GM12873 (cell line): ENCODE measurements around the gene GSTT2B.
"Not testable (repeated sequence)": the region's sequence is repeated elsewhere in the genome, so short reads cannot be mapped to it uniquely, and the experiment has no call there.

Source experiments
- CTCF ChIP-seq: IDR thresholded peaks from 2 replicates; pipeline ENCODE4 v1.5.1; 2012; ENCODE audit warnings: low read depth, mild to moderate bottlenecking, moderate library complexity, low read length, control low read depth; ENCODE audit not compliant: insufficient read depth; ENCODE audit errors: missing control alignments

The GSTT2B gene

DNA sequence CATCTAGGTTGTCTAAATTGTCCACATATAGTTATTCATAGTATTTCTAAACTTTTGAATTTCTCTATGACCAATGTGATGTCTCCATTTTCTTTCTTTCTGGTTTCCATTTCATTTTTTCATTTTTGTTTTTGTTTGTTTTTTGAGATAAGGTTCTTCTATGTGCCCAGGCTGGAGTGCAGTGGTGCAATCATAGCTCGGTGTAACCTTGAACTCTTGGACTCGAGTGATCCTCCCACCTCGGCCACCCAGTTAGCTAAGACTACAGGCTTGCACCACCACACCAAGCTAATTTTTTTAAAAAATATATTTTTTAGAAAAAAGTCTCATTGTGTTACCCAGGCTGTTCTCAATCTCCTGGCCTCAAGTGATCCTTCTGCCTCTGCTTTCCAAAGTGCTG, 36.1 kb upstream of the GSTT2B start:
- no peak for TF ChIP-seq CTCF

DNA sequence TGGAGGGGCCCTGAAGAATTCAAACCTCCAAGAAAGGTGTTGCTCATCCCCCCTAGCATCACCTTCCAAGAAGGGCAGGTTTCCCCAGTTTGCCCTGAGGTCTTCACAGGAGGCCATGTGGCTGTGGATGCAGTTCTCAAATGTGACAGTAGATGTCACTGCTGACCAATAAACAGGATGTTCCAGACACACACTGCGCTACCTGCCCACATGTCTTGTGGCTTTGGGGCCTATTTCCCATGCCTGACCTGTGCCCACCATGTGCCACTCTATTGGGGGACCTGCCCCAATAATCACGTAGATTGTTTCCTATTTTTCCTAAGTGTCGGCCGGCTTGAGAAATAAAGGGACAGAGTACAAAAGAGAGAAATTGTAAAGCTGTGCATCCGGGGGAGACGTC, 23.4 kb upstream of the GSTT2B start:
- TF ChIP-seq CTCF = peak; percentile 70

- not testable (repeated sequence) for TF ChIP-seq CTCF
Measured at GRCh38 chr22:23979557-23980240, 18.7 kb upstream of the GSTT2B start, which contains the start of gene GSTT2. TSS of gene GSTT2 (plus strand) at chr22:23980134.

GRCh38 chr22:23974345-23974744, 13.3 kb upstream of the GSTT2B start, which contains the start of gene DDT:
TSS of gene DDT (minus strand) at chr22:23974441. CDS start at chr22:23974414, 27 bp downstream.
- TF ChIP-seq CTCF = not testable (repeated sequence)

DNA sequence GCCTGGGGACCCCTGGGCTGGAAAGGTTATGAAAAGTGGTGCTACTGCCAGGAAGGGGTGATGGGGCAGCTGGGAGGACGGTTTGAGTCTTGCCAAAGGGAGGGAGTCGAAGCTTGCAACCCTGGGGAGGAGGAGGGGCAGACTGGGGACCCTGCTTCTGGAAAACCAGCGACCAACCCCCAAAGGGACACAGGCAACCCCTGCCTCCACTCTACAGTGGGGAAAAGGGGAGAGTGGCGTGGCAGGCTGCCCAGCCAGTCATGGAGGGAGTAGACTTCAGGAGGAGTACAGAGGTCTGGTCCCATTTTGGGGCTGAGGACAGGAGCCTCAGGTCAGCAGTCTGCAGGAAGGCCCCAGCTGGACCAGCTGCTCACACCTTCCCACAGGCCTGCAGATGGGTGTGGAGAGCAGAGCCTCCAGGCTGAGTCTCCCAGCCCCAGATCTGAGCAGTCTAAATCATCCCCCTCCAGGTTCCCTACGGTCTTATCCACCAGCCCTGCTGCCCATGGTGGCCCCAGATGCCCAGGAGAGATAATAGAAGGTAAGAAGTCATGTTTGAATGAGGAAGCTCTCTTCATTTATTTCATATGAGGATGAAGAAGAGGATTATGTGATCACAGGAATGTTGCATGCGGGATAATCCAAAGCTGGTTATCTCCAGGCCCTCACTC, 10.0 kb upstream of the GSTT2B start:
- no peak for TF ChIP-seq CTCF

GRCh38 chr22:23970201-23970641, 9.2 kb upstream of the GSTT2B start:
- no peak for TF ChIP-seq CTCF

DNA sequence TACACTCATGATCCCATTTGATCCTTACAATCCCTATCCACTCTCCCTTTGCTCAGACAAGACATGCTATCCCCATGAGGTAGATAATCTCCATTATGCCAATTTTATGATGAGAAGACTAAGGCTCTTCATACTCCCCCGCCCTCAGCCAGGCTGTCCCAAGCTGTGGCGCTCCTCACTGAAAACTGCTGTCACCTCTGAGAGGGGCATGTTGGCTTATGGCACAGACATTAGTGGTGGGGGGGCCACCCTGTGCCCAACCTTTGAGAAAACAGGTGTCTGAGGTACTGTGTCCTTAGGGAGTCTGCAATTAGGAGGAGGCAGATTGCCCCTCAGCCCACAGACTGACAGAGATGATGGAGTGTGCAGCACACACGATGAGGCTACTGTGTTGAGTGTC, 8.1 kb upstream of the GSTT2B start:
- TF ChIP-seq CTCF = no peak
